IPS-18a (cell line): ENCODE data around the gene RBMS3.

ENCODE experiments used
- H3K27ac ChIP-seq: one replicate; pipeline ENCODE4 v1.5.1; 2013; ENCODE audit warnings: low read length
- H3K27me3 ChIP-seq: one replicate; pipeline ENCODE4 v1.6.1; 2013; ENCODE audit warnings: mild to moderate bottlenecking, low read length; ENCODE audit not compliant: control insufficient read depth, insufficient read depth
- H3K36me3 ChIP-seq: one replicate; pipeline ENCODE4 v1.6.1; 2013; ENCODE audit warnings: low read depth, low read length; ENCODE audit not compliant: control insufficient read depth
- H3K4me1 ChIP-seq: one replicate; pipeline ENCODE4 v1.6.1; 2013; ENCODE audit warnings: low read depth, low read length; ENCODE audit not compliant: control insufficient read depth
- H3K4me3 ChIP-seq: one replicate; pipeline ENCODE4 v1.5.1; 2013; ENCODE audit warnings: low read length
- H3K9ac ChIP-seq: one replicate; pipeline ENCODE4 v1.6.1; 2013; ENCODE audit warnings: mild to moderate bottlenecking, low read length, moderate library complexity
- H3K9me3 ChIP-seq: one replicate; pipeline ENCODE4 v1.6.1; 2013; ENCODE audit warnings: low read depth, low read length; ENCODE audit not compliant: control insufficient read depth

Gene RBMS3

DNA sequence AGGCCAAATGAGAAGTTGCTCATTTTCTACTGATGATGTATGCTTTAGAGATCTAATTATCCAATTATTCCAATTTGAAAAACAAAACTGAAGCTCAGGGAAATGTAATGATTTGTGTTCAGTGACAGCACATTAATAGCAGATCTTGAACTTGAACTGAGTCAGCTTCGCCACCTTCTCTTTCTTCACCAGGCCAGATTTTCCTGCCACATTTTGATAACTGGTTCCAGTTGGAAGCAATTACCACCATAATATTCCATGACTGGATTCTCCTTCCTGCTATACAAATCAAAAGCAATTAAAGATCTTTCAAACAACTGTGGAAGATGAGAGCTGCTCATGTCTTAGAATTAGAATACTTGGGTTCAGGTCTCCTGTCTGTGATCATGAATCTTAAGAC is 334.1 kb downstream of the RBMS3 start:
- Histone ChIP-seq H3K9ac (no peak overlapping the region), H3K4me1 (no peaks in the 10 kb centered on the region), H3K9me3 (no peaks in the 10 kb centered on the region), H3K36me3 (no peaks in the 10 kb centered on the region), H3K4me3 (no peak overlapping the region), H3K27ac (no peak overlapping the region), H3K27me3 (no peaks in the 10 kb centered on the region)

- no peaks in the 10 kb centered on the region for H3K9me3 ChIP-seq
- no peaks in the 10 kb centered on the region for H3K4me1 ChIP-seq
- H3K4me3 ChIP-seq, result no peak overlapping the region
- no peaks in the 10 kb centered on the region for H3K36me3 ChIP-seq
- H3K9ac ChIP-seq, result no peak overlapping the region
- no peaks in the 10 kb centered on the region for H3K27me3 ChIP-seq
- no peak overlapping the region for H3K27ac ChIP-seq
These were observed 337.8 kb downstream of the RBMS3 start for GRCh38 chr3:29618395-29619282.

DNA sequence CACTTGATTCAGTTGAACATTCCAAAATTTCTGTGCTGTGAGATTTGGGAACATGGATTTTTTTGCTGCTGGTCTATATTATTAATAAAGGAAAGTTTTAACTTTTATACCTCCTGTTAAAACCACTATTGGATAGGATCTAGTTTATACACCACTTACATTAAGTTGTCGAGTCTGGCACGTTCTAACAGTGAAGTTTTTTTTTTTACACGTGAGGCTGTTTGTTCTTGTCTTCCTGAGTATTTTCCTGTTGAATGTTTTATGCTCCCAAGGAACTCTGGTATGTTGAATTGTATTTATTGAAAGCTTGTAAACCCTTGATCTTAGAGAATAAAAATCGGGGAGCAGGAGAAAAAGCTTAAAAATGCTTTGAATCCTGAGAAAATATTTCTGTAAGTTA is 338.8 kb downstream of the RBMS3 start:
- Histone ChIP-seq H3K36me3 (no peaks in the 10 kb centered on the region), H3K9me3 (no peaks in the 10 kb centered on the region), H3K4me3 (no peak overlapping the region), H3K27me3 (no peaks in the 10 kb centered on the region), H3K4me1 (no peaks in the 10 kb centered on the region), H3K9ac (no peak overlapping the region), H3K27ac (no peak overlapping the region)

GRCh38 chr3:29627136-29628117 is 346.6 kb downstream of the RBMS3 start:
- Histone ChIP-seq H3K27me3 (no peaks in the 10 kb centered on the region), H3K27ac (no peak overlapping the region), H3K4me1 (peaks cover 19% of the 10 kb centered on the region), H3K9ac (no peak overlapping the region), H3K9me3 (no peaks in the 10 kb centered on the region), H3K4me3 (no peak overlapping the region), H3K36me3 (no peaks in the 10 kb centered on the region)

GRCh38 chr3:29628795-29629194 is 347.9 kb downstream of the RBMS3 start:
- H3K27ac ChIP-seq, result no peak overlapping the region
- H3K9ac ChIP-seq, result no peak overlapping the region

DNA sequence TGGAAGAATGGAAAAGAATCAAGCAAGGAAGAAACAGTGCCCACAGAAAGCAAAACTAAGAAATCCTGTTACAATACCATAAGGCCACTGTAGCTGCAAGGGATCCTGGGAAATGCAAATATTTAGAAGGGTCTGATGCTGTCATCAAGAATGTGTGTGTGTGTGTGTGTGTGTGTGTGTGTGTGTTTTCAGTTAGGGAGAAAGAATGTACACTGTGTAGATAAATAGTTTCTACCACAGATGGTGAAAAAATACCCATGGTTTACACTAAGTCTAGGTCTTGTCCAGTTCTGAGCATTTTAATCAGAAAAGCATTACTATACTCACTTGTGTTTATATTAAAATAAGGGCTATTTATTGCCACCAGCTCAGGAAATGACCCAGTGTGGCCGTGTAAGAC is 355.0 kb downstream of the RBMS3 start:
- Histone ChIP-seq H3K4me1 (peaks cover 23% of the 10 kb centered on the region), H3K27me3 (no peaks in the 10 kb centered on the region), H3K36me3 (no peaks in the 10 kb centered on the region), H3K27ac (no peak overlapping the region), H3K9me3 (peaks cover 5% of the 10 kb centered on the region), H3K9ac (no peak overlapping the region), H3K4me3 (no peak overlapping the region)

More at GRCh38 chr3:29628795-29629194, 347.9 kb downstream of the RBMS3 start:
- H3K4me1 ChIP-seq, result peaks cover 19% of the 10 kb centered on the region
- no peak overlapping the region for H3K4me3 ChIP-seq
- no peaks in the 10 kb centered on the region for H3K27me3 ChIP-seq
- no peaks in the 10 kb centered on the region for H3K36me3 ChIP-seq
- no peaks in the 10 kb centered on the region for H3K9me3 ChIP-seq

DNA sequence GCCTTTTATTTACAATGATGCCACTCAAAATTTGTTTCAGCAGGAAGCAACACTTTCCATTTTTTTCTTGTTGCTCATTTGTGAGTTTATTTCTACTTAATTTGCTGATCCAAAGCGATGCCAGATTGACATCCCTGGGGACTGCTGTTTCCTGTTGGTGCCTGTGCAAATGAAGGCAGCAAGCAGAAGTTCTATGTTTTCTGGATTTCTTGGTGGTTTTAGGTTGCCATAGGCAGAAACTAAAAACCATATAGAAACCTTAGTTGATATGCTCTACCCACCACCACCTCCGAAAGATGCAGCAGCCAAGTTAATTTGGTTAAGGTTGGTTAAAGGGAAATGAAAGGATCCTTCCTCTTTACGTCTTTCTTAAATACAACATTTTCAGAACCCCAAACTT is 356.2 kb downstream of the RBMS3 start:
- Histone ChIP-seq H3K9me3 (peaks cover 5% of the 10 kb centered on the region), H3K27me3 (no peaks in the 10 kb centered on the region), H3K36me3 (no peaks in the 10 kb centered on the region), H3K4me3 (no peak overlapping the region), H3K9ac (no peak overlapping the region), H3K4me1 (peaks cover 19% of the 10 kb centered on the region), H3K27ac (no peak overlapping the region)

- peaks cover 5% of the 10 kb centered on the region for H3K9me3 ChIP-seq
- H3K4me1 ChIP-seq, result peaks cover 16% of the 10 kb centered on the region
- no peak overlapping the region for H3K4me3 ChIP-seq
- H3K27ac ChIP-seq, result no peak overlapping the region
- no peaks in the 10 kb centered on the region for H3K36me3 ChIP-seq
- H3K27me3 ChIP-seq, result no peaks in the 10 kb centered on the region
- H3K9ac ChIP-seq, result no peak overlapping the region
These were observed 358.9 kb downstream of the RBMS3 start for GRCh38 chr3:29639578-29640290.

DNA sequence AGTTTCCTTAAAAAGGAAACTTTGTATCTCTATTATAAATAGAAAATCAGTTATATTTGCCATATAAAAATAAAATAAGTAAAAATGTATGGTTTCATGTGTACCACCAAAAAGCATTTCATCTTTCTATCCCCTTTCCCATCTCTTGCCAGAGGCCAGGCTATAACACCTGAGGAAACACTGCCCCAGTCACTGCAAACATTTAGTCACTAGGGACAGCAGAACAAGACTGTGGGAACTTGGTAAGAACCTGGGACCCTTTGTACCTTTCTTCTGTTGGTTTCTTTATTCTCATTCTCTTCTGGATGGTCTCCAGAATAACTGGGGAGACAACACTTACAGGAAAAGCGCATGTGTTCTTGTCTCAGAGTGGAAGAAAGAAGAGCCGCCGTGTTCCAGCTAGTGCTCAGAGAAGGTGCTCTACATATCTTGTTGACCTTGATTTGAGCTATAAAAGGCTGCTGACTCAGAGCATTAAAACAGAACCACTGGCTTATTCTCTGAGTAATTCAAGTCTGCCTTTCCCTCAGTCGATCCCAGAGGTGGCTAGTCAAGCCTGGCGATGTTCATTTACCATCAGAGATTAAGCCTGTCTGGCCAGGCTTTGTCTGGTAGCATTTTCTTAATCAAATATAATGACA is 361.6 kb downstream of the RBMS3 start:
- no peak overlapping the region for H3K27ac ChIP-seq
- no peak overlapping the region for H3K9ac ChIP-seq
- H3K36me3 ChIP-seq, result no peaks in the 10 kb centered on the region
- peaks cover 16% of the 10 kb centered on the region for H3K4me1 ChIP-seq
- H3K9me3 ChIP-seq, result no peaks in the 10 kb centered on the region
- no peaks in the 10 kb centered on the region for H3K27me3 ChIP-seq
- no peak overlapping the region for H3K4me3 ChIP-seq

GRCh38 chr3:29643034-29643425 is 362.2 kb downstream of the RBMS3 start:
- no peak overlapping the region for H3K4me3 ChIP-seq
- no peak overlapping the region for H3K27ac ChIP-seq
- no peak overlapping the region for H3K9ac ChIP-seq
- H3K27me3 ChIP-seq, result no peaks in the 10 kb centered on the region
- peaks cover 16% of the 10 kb centered on the region for H3K4me1 ChIP-seq
- no peaks in the 10 kb centered on the region for H3K9me3 ChIP-seq
- no peaks in the 10 kb centered on the region for H3K36me3 ChIP-seq

DNA sequence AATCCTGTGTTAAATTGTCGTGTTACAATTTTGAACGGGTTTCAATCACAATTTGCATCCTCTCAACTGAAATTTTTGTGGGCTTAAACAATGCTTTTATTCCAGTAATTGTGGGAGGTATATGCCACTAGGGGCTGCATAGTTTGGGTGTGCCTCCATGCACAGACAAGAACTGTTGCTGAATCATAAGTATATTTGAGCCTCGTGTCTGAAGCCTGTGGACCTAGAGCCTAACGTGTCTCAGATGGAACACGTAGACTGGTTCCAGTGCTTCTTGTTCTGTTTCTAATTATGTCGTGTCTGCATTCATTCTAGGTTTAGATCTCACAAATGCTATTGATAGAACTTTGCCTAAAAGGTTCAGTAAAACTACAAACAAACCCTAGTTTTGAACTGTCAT is 363.4 kb downstream of the RBMS3 start:
- no peak overlapping the region for H3K4me3 ChIP-seq
- no peaks in the 10 kb centered on the region for H3K9me3 ChIP-seq

More for the DNA sequence above, 363.4 kb downstream of the RBMS3 start:
- no peak overlapping the region for H3K27ac ChIP-seq
- no peaks in the 10 kb centered on the region for H3K36me3 ChIP-seq
- H3K9ac ChIP-seq, result no peak overlapping the region
- no peaks in the 10 kb centered on the region for H3K27me3 ChIP-seq
- H3K4me1 ChIP-seq, result peaks cover 14% of the 10 kb centered on the region
